SU-DHL-6 (cell line): ENCODE measurements around the gene KLF16.

Experiments
- EZH2phosphoT487 ChIP-seq: fragments of 200-600 bp; sonication (generic), shearing (Covaris generic); conservative IDR thresholded peaks from 2 replicates; pipeline ENCODE4 v1.6.1; 2018; ENCODE audit warnings: mild to moderate bottlenecking, antibody characterized with exemption, low read length, moderate library complexity, mixed read lengths
- TF ChIP-seq, protein P1 (sequence below): fragments of 200-600 bp; sonication (generic); IDR thresholded peaks from one replicate; pipeline ENCODE4 v1.5.1; 2017; ENCODE audit warnings: antibody characterized with exemption, mild to moderate bottlenecking, low read length, moderate library complexity; ENCODE audit not compliant: insufficient read depth, poor library complexity, severe bottlenecking

DNA sequence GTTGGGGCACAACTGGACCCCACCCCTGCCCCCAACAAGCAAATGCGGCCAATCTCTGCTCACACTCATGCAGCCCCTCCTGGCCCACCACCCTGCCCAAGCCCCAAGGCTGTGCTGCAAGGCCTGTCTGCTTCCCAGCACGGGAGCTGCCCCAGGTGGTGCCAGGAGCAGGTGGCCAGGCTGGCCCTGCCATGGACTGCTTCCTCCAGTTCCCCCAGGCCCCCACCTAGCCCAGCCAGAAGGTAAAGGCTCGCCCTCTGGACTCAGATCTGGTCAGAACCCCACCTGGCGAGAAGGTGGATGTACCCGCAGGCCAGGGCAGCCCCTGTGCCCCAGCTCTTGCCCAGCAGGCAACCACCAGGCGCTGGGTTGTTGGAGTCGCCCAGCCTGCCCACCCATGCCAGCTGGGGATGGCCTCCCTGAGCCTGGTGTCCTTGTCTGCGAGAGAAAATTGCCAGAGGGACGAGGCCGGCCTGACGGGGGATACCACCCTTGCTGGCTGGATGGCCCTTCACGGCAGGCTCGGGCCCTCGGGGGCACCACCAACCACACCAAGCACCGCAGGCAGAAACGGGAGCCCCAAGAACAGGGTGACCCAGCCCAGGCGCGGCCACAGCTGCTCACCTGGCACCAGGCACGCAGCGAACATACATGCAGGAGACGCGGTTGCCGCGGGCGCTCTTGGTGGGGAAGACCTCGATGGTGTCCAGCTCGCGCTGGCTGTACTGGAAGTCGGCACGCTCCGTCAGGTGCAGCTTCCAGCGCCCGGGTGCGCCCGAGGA, 17.4 kb upstream of the KLF16 start:
- TF ChIP-seq, protein P1, sequence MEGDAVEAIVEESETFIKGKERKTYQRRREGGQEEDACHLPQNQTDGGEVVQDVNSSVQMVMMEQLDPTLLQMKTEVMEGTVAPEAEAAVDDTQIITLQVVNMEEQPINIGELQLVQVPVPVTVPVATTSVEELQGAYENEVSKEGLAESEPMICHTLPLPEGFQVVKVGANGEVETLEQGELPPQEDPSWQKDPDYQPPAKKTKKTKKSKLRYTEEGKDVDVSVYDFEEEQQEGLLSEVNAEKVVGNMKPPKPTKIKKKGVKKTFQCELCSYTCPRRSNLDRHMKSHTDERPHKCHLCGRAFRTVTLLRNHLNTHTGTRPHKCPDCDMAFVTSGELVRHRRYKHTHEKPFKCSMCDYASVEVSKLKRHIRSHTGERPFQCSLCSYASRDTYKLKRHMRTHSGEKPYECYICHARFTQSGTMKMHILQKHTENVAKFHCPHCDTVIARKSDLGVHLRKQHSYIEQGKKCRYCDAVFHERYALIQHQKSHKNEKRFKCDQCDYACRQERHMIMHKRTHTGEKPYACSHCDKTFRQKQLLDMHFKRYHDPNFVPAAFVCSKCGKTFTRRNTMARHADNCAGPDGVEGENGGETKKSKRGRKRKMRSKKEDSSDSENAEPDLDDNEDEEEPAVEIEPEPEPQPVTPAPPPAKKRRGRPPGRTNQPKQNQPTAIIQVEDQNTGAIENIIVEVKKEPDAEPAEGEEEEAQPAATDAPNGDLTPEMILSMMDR, result no peak
- TF ChIP-seq EZH2phosphoT487, result no peak
